H1 (cell line): ENCODE measurements around the gene TATDN2. TPM values are rescaled to one million over a fixed set of nuclear protein-coding genes. Genes with fewer than 3 reads are reported as not detected.

Experiments used
- CHD1 ChIP-seq: IDR thresholded peaks from 2 replicates; pipeline ENCODE4 v1.6.1; 2012; ENCODE audit warnings: low read depth, low read length, improper control_type of control experiment
- CHD2 ChIP-seq: IDR thresholded peaks from 2 replicates; pipeline ENCODE4 v1.6.1; 2012; ENCODE audit warnings: low read length, improper control_type of control experiment
- EP300 ChIP-seq, 2 experiments: IDR thresholded peaks; 1 replicate in 1 of 2; 2 replicates in 1 of 2; pipeline ENCODE4 v1.6.1; 2011 to 2012; ENCODE audit warnings: low read depth in 2 of 2, low read length in 2 of 2, mild to moderate bottlenecking in 2 of 2, borderline replicate concordance in 1 of 2, inconsistent platforms in 1 of 2, moderate library complexity in 1 of 2
- EZH2 ChIP-seq: fragments of 200-600 bp; sonication (generic); IDR thresholded peaks from 2 replicates; pipeline ENCODE4 v1.7.1; 2012; ENCODE audit warnings: low read depth, mild to moderate bottlenecking, moderate library complexity, low read length, inconsistent platforms; ENCODE audit not compliant: severe bottlenecking
- KDM4A ChIP-seq: IDR thresholded peaks from one replicate; pipeline ENCODE4 v1.7.1; 2012; ENCODE audit warnings: low read depth, mild to moderate bottlenecking, moderate library complexity, low read length, inconsistent platforms; ENCODE audit not compliant: severe bottlenecking
- MAFK ChIP-seq: IDR thresholded peaks from 2 replicates; pipeline ENCODE4 v1.6.1; 2012; ENCODE audit warnings: low read depth, mild to moderate bottlenecking, improper control_type of control experiment, low read length
- RAD21 ChIP-seq, 2 experiments: IDR thresholded peaks in 1 of 2; conservative IDR thresholded peaks in 1 of 2; 2 replicates each; pipeline ENCODE4 v1.6.1; 2011; ENCODE audit warnings: low read depth in 2 of 2, low read length in 2 of 2, improper control_type of control experiment in 1 of 2, inconsistent platforms in 1 of 2, mild to moderate bottlenecking in 1 of 2, moderate library complexity in 1 of 2
- SIRT6 ChIP-seq: IDR thresholded peaks from one replicate; pipeline ENCODE4 v1.7.1; 2012; ENCODE audit warnings: low read length, inconsistent platforms
- TAF1 ChIP-seq: IDR thresholded peaks from 2 replicates; pipeline ENCODE4 v1.6.1; 2011; ENCODE audit warnings: mild to moderate bottlenecking, low read depth, low read length
- polyA plus RNA-seq, 7 experiments: library from polyadenylated mRNA; depleted of rRNA in 3 of 7; stranded (reverse) in 5 of 7; unstranded in 2 of 7; fragments of >200 nt in 5 of 7; fragments of 200-250 nt in 2 of 7; gene quantifications; 1 replicate in 5 of 7; 2 replicates in 1 of 7; 4 replicates in 1 of 7; pipeline versions ENCODE4 v1.2.1 to v1.2.3, GENCODE V29; 2011 to 2013; ENCODE audit warnings: missing spikeins in 2 of 7, mixed read lengths in 2 of 7
- total RNA-seq: library from RNA; stranded (reverse); fragmentation: NEBNext Ultra II Directional; extraction: Animal tissue kit (Norgen Biotek cat#: 25700); gene quantifications from 2 replicates; pipeline ENCODE4 v1.2.1, GENCODE V29; 2021
- TF ChIP-seq, protein P1 (sequence below): fragments of 300-600 bp; sonication (generic); IDR thresholded peaks from 2 replicates; pipeline ENCODE4 v1.7.1; 2012; ENCODE audit warnings: low read length, moderate library complexity, mild to moderate bottlenecking, inconsistent platforms; ENCODE audit not compliant: insufficient replicate concordance

The TATDN2 gene
- total and polyA plus RNA-seq, 2 of the 8 experiments (the other 6 are each of a cell fraction or from before 2014, with no cell fraction given), result 12.1 to 34.8 TPM

DNA sequence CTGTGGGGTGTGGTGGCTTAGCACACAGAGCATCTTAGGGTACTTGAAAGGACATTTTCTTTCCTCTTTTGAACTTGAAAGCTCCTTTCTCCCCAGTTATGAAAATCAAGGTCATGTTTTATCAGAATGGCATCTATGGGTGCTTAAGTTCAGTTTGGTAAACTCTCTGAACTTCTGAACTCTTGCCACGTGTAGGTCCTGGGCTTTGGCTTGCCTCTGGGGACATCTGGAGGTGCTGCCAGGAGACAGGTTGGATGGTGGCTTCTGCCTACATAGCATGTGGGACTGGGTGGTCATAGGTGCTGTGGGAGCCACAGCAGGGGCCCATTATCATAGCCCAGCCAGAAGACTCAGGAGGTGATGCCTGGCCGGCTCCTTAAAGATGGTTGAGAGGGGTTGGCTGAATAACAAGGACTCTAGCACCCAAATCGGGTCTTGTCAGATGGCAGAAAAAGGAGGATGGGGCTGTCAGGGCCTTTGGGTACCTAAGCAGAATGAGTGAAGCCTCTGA is 28.9 kb downstream of the TATDN2 start (continued):
- TF ChIP-seq, protein P1, sequence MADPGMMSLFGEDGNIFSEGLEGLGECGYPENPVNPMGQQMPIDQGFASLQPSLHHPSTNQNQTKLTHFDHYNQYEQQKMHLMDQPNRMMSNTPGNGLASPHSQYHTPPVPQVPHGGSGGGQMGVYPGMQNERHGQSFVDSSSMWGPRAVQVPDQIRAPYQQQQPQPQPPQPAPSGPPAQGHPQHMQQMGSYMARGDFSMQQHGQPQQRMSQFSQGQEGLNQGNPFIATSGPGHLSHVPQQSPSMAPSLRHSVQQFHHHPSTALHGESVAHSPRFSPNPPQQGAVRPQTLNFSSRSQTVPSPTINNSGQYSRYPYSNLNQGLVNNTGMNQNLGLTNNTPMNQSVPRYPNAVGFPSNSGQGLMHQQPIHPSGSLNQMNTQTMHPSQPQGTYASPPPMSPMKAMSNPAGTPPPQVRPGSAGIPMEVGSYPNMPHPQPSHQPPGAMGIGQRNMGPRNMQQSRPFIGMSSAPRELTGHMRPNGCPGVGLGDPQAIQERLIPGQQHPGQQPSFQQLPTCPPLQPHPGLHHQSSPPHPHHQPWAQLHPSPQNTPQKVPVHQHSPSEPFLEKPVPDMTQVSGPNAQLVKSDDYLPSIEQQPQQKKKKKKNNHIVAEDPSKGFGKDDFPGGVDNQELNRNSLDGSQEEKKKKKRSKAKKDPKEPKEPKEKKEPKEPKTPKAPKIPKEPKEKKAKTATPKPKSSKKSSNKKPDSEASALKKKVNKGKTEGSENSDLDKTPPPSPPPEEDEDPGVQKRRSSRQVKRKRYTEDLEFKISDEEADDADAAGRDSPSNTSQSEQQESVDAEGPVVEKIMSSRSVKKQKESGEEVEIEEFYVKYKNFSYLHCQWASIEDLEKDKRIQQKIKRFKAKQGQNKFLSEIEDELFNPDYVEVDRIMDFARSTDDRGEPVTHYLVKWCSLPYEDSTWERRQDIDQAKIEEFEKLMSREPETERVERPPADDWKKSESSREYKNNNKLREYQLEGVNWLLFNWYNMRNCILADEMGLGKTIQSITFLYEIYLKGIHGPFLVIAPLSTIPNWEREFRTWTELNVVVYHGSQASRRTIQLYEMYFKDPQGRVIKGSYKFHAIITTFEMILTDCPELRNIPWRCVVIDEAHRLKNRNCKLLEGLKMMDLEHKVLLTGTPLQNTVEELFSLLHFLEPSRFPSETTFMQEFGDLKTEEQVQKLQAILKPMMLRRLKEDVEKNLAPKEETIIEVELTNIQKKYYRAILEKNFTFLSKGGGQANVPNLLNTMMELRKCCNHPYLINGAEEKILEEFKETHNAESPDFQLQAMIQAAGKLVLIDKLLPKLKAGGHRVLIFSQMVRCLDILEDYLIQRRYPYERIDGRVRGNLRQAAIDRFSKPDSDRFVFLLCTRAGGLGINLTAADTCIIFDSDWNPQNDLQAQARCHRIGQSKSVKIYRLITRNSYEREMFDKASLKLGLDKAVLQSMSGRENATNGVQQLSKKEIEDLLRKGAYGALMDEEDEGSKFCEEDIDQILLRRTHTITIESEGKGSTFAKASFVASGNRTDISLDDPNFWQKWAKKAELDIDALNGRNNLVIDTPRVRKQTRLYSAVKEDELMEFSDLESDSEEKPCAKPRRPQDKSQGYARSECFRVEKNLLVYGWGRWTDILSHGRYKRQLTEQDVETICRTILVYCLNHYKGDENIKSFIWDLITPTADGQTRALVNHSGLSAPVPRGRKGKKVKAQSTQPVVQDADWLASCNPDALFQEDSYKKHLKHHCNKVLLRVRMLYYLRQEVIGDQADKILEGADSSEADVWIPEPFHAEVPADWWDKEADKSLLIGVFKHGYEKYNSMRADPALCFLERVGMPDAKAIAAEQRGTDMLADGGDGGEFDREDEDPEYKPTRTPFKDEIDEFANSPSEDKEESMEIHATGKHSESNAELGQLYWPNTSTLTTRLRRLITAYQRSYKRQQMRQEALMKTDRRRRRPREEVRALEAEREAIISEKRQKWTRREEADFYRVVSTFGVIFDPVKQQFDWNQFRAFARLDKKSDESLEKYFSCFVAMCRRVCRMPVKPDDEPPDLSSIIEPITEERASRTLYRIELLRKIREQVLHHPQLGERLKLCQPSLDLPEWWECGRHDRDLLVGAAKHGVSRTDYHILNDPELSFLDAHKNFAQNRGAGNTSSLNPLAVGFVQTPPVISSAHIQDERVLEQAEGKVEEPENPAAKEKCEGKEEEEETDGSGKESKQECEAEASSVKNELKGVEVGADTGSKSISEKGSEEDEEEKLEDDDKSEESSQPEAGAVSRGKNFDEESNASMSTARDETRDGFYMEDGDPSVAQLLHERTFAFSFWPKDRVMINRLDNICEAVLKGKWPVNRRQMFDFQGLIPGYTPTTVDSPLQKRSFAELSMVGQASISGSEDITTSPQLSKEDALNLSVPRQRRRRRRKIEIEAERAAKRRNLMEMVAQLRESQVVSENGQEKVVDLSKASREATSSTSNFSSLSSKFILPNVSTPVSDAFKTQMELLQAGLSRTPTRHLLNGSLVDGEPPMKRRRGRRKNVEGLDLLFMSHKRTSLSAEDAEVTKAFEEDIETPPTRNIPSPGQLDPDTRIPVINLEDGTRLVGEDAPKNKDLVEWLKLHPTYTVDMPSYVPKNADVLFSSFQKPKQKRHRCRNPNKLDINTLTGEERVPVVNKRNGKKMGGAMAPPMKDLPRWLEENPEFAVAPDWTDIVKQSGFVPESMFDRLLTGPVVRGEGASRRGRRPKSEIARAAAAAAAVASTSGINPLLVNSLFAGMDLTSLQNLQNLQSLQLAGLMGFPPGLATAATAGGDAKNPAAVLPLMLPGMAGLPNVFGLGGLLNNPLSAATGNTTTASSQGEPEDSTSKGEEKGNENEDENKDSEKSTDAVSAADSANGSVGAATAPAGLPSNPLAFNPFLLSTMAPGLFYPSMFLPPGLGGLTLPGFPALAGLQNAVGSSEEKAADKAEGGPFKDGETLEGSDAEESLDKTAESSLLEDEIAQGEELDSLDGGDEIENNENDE, result no peak
- TF ChIP-seq MAFK, result no peak
- no peak for TF ChIP-seq RAD21 (IDR thresholded peaks at IDR 0.05 in 1 of 2, conservative IDR thresholded peaks at IDR 0.05 in 1 of 2; ENCODE audit: low read depth in 2 of 2, low read length in 2 of 2)
- no peak for TF ChIP-seq SIRT6
- no peak for TF ChIP-seq EZH2
- TF ChIP-seq KDM4A, result no peak
- no peak for TF ChIP-seq CHD2
- no peak for TF ChIP-seq TAF1
- TF ChIP-seq CHD1, result no peak
- TF ChIP-seq EP300 (IDR thresholded peaks at IDR 0.05; ENCODE audit: borderline replicate concordance in 1 of 2, low read depth in 2 of 2, low read length in 2 of 2), result no peak
